ENCODE results near the gene SEMA5A.

Gene SEMA5A

DNA sequence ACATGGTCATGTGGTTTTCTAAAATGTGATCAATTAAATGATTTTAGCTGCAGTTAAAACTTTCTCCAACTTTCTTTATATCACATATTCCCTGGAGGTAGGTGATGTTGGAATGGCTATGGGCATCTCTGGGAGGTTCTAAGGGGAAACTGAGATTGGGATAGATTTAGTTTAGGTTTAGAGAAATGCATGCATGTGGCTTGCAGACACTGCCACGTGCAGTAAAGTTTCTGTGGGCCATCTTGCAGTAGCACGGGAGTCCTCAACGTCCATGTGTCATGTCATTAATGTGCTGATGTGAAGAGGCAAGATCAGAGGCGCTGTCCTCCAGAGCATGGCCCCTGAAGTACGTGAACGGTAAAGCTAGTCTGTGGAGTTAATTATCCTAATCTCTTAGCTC, 532.7 kb downstream of the SEMA5A start:
- H3K9ac ChIP-seq (ENCODE audit: insufficient read length, low read depth) = no peak overlapping the region
- no peak for DNase-seq (ENCODE audit: low read depth, low spot score)
- no peaks in the 10 kb centered on the region for H3K36me3 ChIP-seq (ENCODE audit: insufficient read depth, insufficient read length, low read length)
- no peak overlapping the region for H3K4me3 ChIP-seq (ENCODE audit: insufficient read length, low read depth)
- TF ChIP-seq SUZ12 (IDR thresholded peaks at IDR 0.05; ENCODE audit: extremely low read depth, insufficient read depth, insufficient read length) = no peak
- TF ChIP-seq ZNF274 (IDR thresholded peaks at IDR 0.05; ENCODE audit: low read depth, low read length) = no peak
- no peak for TF ChIP-seq YY1 (IDR thresholded peaks at IDR 0.05; ENCODE audit: insufficient read depth, insufficient read length)
- no peaks in the 10 kb centered on the region for H3K27me3 ChIP-seq (ENCODE audit: insufficient read depth, insufficient read length)
- no peaks in the 10 kb centered on the region for H3K4me1 ChIP-seq (ENCODE audit: insufficient read depth, insufficient read length)
- no peaks in the 10 kb centered on the region for H3K9me3 ChIP-seq (ENCODE audit: insufficient read depth, low read length)

DNA sequence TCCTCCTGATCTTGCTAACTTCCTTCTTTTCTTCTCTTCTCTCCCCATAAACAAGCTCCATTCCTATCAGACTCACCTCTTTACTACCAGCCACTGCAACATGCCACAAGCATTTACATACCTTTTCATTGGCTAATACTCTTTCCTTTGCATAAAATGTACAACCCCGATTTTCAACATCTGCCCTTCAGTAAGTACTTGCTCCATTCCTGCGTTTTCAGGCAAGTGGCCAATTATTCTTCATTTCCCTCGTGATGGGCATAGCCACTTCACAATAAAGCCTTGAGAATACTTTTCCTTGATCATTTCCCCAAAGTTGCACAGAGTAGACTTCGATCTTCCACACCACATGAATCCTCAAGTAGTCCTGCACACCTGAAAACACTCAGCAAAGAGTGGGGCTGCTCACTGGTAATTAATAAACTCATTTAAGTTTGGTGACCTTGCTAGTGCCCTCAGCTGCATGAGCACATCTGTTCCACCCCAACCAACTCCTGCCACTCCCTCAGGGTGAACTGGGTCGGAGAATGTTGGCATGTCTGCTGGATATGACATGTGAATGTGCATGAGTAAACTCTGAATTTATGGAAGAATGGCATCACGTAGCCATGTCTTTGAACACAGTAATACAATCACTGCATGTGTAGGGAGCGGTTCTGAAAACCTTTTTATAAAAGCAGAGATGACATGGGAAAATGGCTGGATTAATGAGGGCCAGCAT, 535.8 kb downstream of the SEMA5A start:
- Histone ChIP-seq H3K9ac (ENCODE audit: insufficient read length, low read depth) (no peak overlapping the region), H3K4me3 (ENCODE audit: insufficient read length, low read depth) (no peak overlapping the region), H3K9me3 (ENCODE audit: insufficient read depth, low read length) (no peaks in the 10 kb centered on the region), H3K27me3 (ENCODE audit: insufficient read depth, insufficient read length) (no peaks in the 10 kb centered on the region), H3K36me3 (ENCODE audit: insufficient read depth, insufficient read length, low read length) (no peaks in the 10 kb centered on the region), H3K4me1 (ENCODE audit: insufficient read depth, insufficient read length) (no peaks in the 10 kb centered on the region)
- no peak for DNase-seq (ENCODE audit: low read depth, low spot score)
- TF ChIP-seq SUZ12 (IDR thresholded peaks at IDR 0.05; ENCODE audit: extremely low read depth, insufficient read depth, insufficient read length) (no peak), ZNF274 (IDR thresholded peaks at IDR 0.05; ENCODE audit: low read depth, low read length) (no peak), YY1 (IDR thresholded peaks at IDR 0.05; ENCODE audit: insufficient read depth, insufficient read length) (no peak)

DNA sequence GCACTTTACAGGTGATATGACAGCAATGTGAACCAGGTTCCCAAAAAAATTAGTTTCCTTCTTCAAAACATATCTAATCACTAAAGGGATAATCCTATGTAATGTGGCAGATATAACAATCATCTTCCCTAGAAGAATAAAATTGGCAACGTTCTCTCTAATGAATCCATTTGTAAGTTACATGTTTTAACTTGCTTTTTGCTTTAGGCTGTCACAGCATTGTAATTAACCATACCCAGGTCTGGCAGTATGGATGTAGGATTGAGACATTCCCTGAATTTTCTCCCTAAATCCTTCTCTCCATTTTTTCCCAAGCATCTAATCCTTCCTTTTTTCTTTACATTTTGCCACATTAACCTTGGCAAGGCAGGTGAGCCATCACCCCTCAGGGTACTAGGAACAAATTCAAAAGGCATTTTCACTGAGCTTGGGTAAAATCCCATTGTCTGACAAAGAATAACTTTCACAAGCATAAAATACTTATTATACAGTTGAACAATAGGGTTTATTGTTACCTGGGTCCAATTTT, 548.3 kb downstream of the SEMA5A start:
- no peaks in the 10 kb centered on the region for H3K9me3 ChIP-seq (ENCODE audit: insufficient read depth, low read length)
- no peaks in the 10 kb centered on the region for H3K27me3 ChIP-seq (ENCODE audit: insufficient read depth, insufficient read length)
- TF ChIP-seq SUZ12 (IDR thresholded peaks at IDR 0.05; ENCODE audit: extremely low read depth, insufficient read depth, insufficient read length) = no peak
- TF ChIP-seq YY1 (IDR thresholded peaks at IDR 0.05; ENCODE audit: insufficient read depth, insufficient read length) = no peak
- no peak for TF ChIP-seq ZNF274 (IDR thresholded peaks at IDR 0.05; ENCODE audit: low read depth, low read length)
- H3K9ac ChIP-seq (ENCODE audit: insufficient read length, low read depth) = no peak overlapping the region
- DNase-seq (ENCODE audit: low read depth, low spot score) = no peak
- no peaks in the 10 kb centered on the region for H3K4me1 ChIP-seq (ENCODE audit: insufficient read depth, insufficient read length)
- H3K4me3 ChIP-seq (ENCODE audit: insufficient read length, low read depth) = no peak overlapping the region
- H3K36me3 ChIP-seq (ENCODE audit: insufficient read depth, insufficient read length, low read length) = no peaks in the 10 kb centered on the region

DNA sequence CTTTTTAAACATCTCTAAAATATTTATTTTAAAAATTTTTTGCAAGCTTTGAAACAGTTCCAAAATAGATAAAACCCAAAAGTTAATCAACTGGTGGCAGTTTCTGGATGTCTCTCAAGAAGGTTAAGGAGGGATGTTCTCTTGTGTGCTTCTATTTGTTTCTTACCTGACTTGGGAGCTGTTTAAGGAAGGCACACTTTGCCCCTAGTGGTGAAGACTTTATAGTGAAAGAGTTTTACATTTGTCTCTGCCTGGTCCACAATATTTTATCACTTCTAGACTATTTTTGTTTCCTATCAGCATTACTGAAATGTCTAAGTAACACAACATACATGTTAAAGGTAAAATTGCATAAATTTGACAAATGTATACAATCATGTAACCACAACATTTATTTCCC, 552.8 kb downstream of the SEMA5A start:
- Histone ChIP-seq H3K9ac (ENCODE audit: insufficient read length, low read depth) (no peak overlapping the region), H3K4me3 (ENCODE audit: insufficient read length, low read depth) (no peak overlapping the region), H3K27me3 (ENCODE audit: insufficient read depth, insufficient read length) (no peaks in the 10 kb centered on the region), H3K36me3 (ENCODE audit: insufficient read depth, insufficient read length, low read length) (no peaks in the 10 kb centered on the region), H3K9me3 (ENCODE audit: insufficient read depth, low read length) (no peaks in the 10 kb centered on the region), H3K4me1 (ENCODE audit: insufficient read depth, insufficient read length) (no peaks in the 10 kb centered on the region)
- TF ChIP-seq SUZ12 (IDR thresholded peaks at IDR 0.05; ENCODE audit: extremely low read depth, insufficient read depth, insufficient read length) (no peak), YY1 (IDR thresholded peaks at IDR 0.05; ENCODE audit: insufficient read depth, insufficient read length) (no peak), ZNF274 (IDR thresholded peaks at IDR 0.05; ENCODE audit: low read depth, low read length) (no peak)
- peak; percentile 1 for DNase-seq (ENCODE audit: low read depth, low spot score)

Data from NT2/D1 (cell line).